ENCODE data around the gene MEFV.
A peak's percentile ranks its signal among the peaks of the same experiment; 100 is the strongest.
"Not testable (repeated sequence)": the region's sequence is repeated elsewhere in the genome, so short reads cannot be mapped to it uniquely, and the experiment has no call there.

MEFV gene

GRCh38 chr16:3270718-3271117, 14.3 kb upstream of the MEFV start:
- not testable (repeated sequence) for DNase-seq (ENCODE audit: low read depth)

DNA sequence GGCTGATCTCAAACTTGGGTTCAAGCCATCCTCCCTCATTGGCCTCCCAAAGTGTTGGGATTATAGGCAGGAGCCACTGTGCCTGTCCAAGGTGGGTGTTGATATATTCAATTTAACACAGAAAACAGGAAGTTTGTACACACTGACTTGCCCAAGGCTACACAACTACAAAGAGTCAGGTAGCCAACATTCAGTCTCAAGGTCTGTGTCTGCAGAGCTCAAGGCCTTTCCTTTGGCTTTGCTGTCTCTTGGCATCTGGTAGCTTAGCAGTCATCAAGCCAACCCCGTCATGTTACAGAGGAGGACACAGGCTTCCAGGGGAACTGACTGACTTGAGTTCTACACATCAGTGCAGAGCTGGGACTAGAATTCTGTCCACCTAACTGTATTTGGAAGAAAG, 11.9 kb upstream of the MEFV start:
- no peak for DNase-seq (ENCODE audit: low read depth)

DNA sequence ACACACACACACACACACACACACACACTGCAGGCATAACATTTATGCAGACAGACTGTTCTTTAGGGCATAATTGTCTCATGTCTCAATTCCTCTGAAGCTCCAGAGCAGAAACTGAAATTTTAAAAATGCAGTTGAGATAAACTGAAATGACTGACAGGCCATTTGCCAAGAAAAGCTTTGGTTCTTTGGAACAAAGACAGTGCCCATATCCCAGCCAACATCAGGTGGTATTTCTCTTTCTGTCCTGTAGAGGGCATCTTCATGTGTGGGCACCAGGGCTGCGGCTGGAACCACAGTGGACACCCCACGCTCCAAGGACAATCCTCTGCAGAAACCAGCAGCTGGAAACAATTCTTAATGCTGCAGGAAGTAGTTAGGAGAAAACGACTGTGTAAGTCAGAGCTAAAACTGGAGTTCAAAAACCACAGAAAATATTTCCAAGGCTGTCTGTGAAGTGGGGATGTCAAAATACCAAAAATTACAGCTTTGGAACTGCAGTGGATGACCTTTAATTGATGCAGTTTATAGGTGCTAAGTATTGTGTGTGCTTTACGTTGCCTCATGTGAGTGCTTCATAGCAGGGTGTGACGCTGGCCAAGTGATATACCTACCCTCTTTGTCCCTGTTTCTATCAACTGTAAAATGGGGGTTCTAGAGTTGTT, 10.6 kb upstream of the MEFV start:
- no peak for DNase-seq (ENCODE audit: low read depth)

DNA sequence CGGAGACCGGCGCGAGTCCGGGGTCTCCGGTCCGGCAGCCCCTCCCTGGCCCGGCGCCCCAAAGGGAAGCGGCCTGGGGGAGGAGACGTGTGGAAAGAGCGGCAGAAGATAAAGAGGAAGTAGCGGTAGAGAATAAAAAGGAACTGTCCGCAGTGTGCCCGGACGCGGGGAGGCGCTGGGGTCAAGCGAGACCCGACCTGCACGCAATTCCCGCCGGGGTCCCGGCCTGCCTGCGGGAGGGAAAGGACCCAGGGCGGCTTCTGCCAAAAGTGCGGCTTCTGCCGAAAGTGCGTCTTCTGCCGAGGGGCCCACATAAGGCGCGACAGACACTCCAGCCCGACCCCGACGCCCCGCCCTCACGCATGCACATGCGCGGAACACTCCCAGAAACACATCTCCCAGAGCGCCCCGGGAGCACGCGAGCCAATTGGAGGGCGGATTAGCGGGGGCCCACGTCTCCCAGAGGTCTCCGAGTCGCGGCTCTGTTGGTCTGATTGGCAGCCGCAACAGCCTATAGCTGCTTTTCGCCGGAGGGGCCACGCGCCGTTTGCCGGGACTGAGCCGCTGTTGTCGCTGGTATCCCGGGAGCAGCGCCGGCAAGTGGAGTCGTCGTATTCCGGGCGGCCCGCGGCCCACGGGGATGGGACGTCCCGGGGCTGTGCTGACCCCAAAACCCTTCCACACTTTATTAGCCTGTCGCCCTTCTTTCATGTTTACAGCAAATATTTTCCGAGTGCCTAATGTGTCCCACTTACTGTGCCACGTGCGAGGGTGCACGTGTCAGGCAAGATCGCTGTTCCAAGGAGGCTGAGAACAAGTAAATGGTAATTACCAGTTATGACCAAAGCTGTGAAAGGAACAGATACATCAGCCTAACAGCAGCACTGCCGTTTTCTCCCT, 8.0 kb upstream of the MEFV start:
- peak; percentile 93 for DNase-seq (ENCODE audit: low read depth)

GRCh38 chr16:3262517-3262916, 6.1 kb upstream of the MEFV start:
- no peak for DNase-seq (ENCODE audit: low read depth)

- no peak for DNase-seq (ENCODE audit: low read depth)
These were observed 3.4 kb upstream of the MEFV start for GRCh38 chr16:3259836-3260235.

GRCh38 chr16:3256866-3257465, 533 bp upstream of the MEFV start:
- no peak for DNase-seq (ENCODE audit: low read depth)

DNA sequence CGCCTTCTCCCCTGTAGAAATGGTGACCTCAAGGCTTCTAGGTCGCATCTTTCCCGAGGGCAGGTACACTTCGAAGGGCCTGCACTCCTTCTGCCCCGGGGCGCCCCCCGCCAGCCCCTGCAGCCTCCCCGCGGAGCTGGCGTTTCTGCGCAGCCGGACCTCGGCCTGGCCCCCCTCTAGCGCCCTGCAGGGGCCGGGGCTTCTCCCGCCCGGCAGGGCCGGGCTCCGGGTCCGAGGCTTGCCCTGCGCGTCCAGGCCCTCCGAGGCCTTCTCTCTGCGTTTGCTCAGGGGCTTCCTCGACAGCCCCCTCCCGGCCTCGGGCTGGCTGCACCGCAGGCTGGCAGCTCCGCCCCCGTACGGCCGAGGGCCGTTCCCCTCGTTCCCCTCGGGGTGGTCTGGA, 2.1 kb downstream of the MEFV start:
- no peak for DNase-seq (ENCODE audit: low read depth)

DNA sequence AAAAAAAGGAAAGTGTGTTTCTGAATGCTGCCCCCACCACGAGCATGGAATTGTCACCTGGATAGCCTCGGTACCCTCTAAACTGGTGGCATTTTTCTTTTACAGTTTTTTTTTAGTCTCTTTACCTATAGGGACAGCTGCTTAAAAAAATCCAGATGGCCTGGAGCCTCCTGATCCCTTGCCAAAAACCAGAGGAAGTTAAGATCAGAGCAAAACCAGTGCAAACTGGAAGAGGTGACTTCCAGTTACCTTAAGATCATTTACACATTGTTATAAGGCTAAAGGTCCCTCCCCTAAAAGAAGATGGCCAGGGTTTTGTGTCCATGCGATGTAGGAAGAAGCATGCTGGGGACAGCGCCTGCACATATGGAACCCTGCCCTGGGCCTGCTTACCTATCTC, 3.5 kb downstream of the MEFV start:
- no peak for DNase-seq (ENCODE audit: low read depth)

DNA sequence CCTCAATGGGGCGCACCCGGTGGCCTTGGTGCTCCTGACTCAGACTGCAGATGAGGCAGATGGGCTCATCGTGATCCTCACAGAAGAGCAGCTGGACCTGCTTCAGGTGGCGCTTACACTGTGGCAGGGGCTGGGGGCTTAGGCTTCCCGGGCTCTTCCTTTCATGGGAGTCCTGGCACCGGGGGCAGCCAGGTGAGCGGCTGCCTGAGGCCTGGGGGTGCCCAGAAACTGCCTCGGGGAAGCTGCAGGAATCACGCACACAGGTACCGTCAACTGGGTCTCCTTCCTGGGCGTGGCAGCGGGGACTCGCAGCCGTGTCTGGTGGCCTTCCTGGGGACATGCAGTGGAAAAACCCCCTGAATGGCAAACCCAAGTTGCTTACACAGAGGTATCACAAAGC, 7.0 kb downstream of the MEFV start:
- DNase-seq (ENCODE audit: low read depth) = no peak

DNA sequence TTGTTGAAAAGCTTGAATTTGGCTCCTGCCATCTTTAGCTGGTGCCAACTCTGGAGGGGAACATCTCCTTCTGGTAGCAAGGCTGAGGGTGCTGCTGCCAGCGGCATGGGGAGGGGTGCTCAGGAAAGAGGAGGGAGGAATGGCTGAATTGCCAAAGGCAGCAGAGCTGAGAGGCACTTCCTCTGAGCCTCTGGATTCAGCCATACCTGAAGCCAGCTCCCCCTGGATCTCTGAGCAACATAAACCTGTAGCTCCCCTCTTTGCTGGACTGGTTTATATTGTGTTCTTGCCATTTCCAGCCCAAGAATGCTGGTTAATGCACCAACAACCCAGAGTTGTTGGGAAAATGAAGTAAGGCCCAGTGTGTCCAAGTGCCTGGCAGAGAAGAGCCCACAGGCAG, 7.4 kb downstream of the MEFV start:
- no peak for DNase-seq (ENCODE audit: low read depth)

DNA sequence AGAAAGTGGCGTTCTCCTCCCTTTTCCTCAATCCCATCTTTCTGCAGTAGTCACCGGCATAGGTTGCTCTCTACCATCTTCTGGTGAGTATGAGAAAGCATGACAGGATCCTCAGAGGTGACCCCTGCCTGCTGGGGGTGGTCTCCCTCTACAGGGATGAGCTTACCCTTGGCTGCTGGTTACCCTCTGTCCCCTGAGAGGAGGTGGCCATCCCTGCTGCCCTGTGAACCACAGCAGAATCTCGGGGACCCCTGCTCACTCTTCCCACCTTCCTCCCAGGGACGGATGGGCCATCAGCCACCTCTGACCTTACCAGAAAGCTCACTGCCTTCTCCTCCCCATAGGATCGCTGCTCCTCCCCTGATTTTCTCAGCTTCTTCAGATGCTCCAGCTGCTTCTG, 7.8 kb downstream of the MEFV start:
- DNase-seq (ENCODE audit: low read depth) = no peak

- no peak for DNase-seq (ENCODE audit: low read depth)
These were observed 9.6 kb downstream of the MEFV start for GRCh38 chr16:3246876-3247275.

DNA sequence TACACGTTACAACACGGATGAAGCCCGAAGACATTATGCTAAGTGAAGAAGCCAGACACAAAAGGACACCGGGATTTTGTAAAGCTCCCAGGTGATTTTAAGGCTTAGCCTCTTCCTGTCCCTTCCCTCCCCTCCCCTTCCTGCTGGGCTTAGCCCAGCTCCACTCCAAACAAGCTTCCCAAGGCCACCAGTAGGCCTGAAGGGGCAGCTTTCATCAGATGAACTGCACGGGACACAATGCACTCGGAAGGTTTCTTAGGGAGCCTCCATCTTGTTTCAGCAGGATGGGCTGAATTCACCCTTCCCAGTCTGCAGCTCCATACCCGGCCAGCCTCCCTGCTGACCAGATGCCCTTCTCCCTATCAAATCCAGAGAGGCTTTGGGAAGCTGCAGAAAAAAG, 10.4 kb downstream of the MEFV start:
- DNase-seq (ENCODE audit: low read depth) = no peak

- DNase-seq (ENCODE audit: low read depth) = no peak
These were observed 12.6 kb downstream of the MEFV start for GRCh38 chr16:3243882-3244281.

GRCh38 chr16:3242709-3243108, 13.7 kb downstream of the MEFV start:
- no peak for DNase-seq (ENCODE audit: low read depth)

GRCh38 chr16:3241761-3242160, 14.7 kb downstream of the MEFV start:
- no peak for DNase-seq (ENCODE audit: low read depth)

- DNase-seq (ENCODE audit: low read depth) = peak; percentile 61
These were observed 20.4 kb downstream of the MEFV start for GRCh38 chr16:3235856-3236669.

DNA sequence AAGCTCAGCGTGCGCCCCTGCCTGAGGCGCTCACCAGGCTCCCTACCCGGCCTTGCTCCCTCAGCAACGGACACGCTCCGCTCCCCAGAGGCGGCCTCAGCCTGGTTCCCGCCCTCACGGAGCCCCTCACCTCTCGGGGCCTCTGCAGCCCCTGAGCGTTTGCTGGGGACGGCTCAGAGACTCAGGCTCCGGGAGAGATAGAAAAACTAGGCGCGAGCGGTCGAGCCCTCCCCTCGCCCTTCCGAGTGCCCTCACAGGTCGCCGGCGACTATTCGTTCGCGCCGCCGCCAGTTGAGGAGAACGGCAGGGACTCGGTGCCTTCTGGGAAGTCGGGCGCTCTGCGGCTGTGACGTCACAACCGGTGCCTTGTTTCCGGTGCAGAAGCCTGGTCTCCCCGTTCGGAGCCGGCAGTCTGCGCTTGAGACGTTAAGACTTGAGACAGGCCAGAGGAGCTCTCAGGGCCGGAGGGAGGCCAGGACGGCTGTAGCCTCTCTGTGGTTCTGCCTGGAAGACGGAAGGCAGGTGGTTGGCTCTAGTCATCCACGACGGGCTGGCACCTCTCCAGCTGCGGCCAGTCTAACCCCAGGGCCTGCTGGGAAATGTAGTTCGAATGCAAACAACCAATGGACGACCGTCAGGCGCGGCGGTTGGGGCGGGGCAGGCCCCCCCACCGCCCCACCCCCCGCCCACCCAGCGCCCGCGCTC, 21.4 kb downstream of the MEFV start, which contains the start of gene ZNF200:
ZNF200 (minus strand) TSS at position 302 of the 705 bp plus-strand sequence. CDS start 1,403 bp downstream, outside the sequence.
- peak; percentile 90 for DNase-seq (ENCODE audit: low read depth)

DNA sequence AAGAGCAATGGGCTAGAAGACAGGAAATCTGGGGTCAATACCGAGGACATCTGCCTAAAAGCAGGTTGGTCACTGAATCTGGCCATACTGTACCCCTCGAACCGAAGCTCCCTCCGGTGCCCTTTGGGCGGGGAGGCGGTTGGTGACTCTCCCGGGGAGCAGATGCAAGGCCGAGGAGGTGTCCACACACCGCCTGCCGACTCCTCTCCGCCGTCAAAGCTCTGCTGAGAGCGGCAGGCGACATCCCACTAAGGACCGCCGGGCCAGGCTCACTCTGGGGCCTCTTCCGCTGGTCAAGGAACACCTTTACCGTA, 21.9 kb downstream of the MEFV start:
- DNase-seq (ENCODE audit: low read depth) = no peak

GRCh38 chr16:3223913-3224515, 32.4 kb downstream of the MEFV start:
- no peak for DNase-seq (ENCODE audit: low read depth)

Measured in T follicular helper cell (primary cell).